Fibroblast of lung (primary cell): ENCODE measurements around the gene PCDH1. TPM values are rescaled to one million over a fixed set of nuclear protein-coding genes. Genes with fewer than 3 reads are reported as not detected.

Experiments
- DNase-seq, 2 donors: peaks; one replicate each; pipeline versions ENCODE4 v3.0.0 to v3.0.0-alpha.2; 2010; ENCODE audit warnings: low read depth in 2 of 2
- H2AFZ ChIP-seq: 2 replicates; pipeline ENCODE4 v1.5.1; 2012; ENCODE audit warnings: low read length, control low read depth, inconsistent platforms
- H3K27ac ChIP-seq: 2 replicates; pipeline ENCODE4 v1.5.1; 2011; ENCODE audit warnings: low read length, control low read depth; ENCODE audit not compliant: insufficient read depth
- H3K27me3 ChIP-seq: 2 replicates; pipeline ENCODE4 v1.5.1; 2011; ENCODE audit warnings: mild to moderate bottlenecking, low read length; ENCODE audit not compliant: control insufficient read depth, insufficient read depth
- H3K36me3 ChIP-seq: 2 replicates; pipeline ENCODE4 v1.5.1; 2011; ENCODE audit warnings: low read length; ENCODE audit not compliant: control insufficient read depth, insufficient read depth
- H3K4me1 ChIP-seq: 2 replicates; pipeline ENCODE4 v1.5.1; 2011; ENCODE audit warnings: low read length; ENCODE audit not compliant: control insufficient read depth, insufficient read depth; ENCODE audit errors: extremely low read depth
- H3K4me2 ChIP-seq: 2 replicates; pipeline ENCODE4 v1.5.1; 2011; ENCODE audit warnings: low read length, control low read depth; ENCODE audit not compliant: insufficient read depth; ENCODE audit errors: extremely low read depth
- H3K4me3 ChIP-seq, 4 experiments: fragments of 200-600 bp in 1 of 4; sonication (generic) in 1 of 4; replicated peaks in 1 of 4; 2 replicates each; pipeline ENCODE4 v1.5.1; 2011 to 2016; ENCODE audit warnings: low read length in 4 of 4, low read depth in 3 of 4, mild to moderate bottlenecking in 3 of 4, control low read depth in 2 of 4, inconsistent platforms in 1 of 4, mixed read lengths in 1 of 4; ENCODE audit not compliant: insufficient read depth in 1 of 4; ENCODE audit errors: control extremely low read depth in 1 of 4
- H3K79me2 ChIP-seq: 2 replicates; pipeline ENCODE4 v1.5.1; 2012; ENCODE audit warnings: mild to moderate bottlenecking, low read length, inconsistent platforms; ENCODE audit not compliant: control insufficient read depth, insufficient read depth
- H3K9ac ChIP-seq: 2 replicates; pipeline ENCODE4 v1.5.1; 2011; ENCODE audit warnings: mild to moderate bottlenecking, low read length, control low read depth; ENCODE audit not compliant: insufficient read depth
- H3K9me3 ChIP-seq: 2 replicates; pipeline ENCODE4 v1.5.1; 2012; ENCODE audit warnings: low read depth, low read length; ENCODE audit not compliant: control insufficient read depth, insufficient read depth
- H4K20me1 ChIP-seq: 2 replicates; pipeline ENCODE4 v1.5.1; 2011; ENCODE audit warnings: low read length; ENCODE audit not compliant: control insufficient read depth, insufficient read depth; ENCODE audit errors: extremely low read depth
- EZH2 ChIP-seq: IDR thresholded peaks from 2 replicates; pipeline ENCODE4 v1.5.1; 2012; ENCODE audit warnings: low read length, control low read depth, mild to moderate bottlenecking; ENCODE audit errors: missing control alignments
- polyA plus RNA-seq, 2 donors: library from polyadenylated mRNA; depleted of rRNA in 1 of 2; stranded (reverse) in 1 of 2; unstranded in 1 of 2; fragments of >200 nt; gene quantifications; 2 replicates each; pipeline ENCODE4 v1.2.1, GENCODE V29; 2011 to 2012; ENCODE audit warnings: missing spikeins in 1 of 2
- total RNA-seq: library from RNA; depleted of rRNA; stranded (reverse); fragments of >200 nt; gene quantifications from 2 replicates; pipeline ENCODE4 v1.2.1, GENCODE V29; 2014
- TF ChIP-seq, protein P1 (sequence below), 2 donors: IDR thresholded peaks in 1 of 2; conservative IDR thresholded peaks in 1 of 2; 1 replicate in 1 of 2; 2 replicates in 1 of 2; pipeline ENCODE4 v1.5.1; 2011 to 2012; ENCODE audit warnings: low read length in 2 of 2, control low read depth in 1 of 2, inconsistent platforms in 1 of 2, low read depth in 1 of 2, mild to moderate bottlenecking in 1 of 2

Gene PCDH1
- total and polyA plus RNA-seq, 2 donors (not counting 1 experiment from before 2014, with no cell fraction given), result 0.66 to 1.6 TPM

DNA sequence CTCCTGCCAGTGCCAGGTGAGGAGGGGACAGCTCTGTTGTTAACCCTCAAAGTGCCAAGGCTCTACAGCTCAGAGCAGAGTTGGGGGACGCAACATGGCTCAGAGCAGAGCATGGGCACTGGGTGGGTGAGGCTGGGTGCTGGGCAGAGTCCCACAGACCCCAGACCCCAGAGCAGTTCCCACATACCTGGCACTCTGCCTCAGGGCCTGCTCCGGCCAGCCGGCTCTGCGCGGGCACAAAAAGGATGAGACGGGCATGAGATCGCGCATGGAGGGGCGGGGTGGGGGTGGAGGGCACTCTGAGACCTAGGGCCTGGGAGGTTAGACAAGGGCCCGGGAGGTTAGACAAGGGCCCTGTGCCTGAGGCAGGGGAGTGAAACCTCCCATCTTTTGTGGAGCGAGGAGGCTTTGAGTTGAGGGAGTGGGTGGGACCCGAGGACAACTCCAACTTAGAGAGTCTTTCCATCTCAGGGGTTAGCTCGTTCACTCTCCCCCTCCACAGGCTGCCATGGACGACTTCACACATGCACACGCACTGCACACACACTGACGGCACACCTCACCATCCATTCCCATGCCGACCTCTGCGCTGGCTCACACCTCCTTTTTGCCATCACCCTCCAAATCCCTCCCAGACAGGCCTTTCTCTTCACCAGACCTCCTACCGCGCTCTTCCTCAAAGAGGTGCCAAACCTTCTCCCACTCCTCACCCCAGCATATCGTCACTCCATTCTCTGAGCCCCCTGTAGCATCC lies 22.0 kb downstream of the PCDH1 start:
- no peak for TF ChIP-seq EZH2
- TF ChIP-seq, protein P1, sequence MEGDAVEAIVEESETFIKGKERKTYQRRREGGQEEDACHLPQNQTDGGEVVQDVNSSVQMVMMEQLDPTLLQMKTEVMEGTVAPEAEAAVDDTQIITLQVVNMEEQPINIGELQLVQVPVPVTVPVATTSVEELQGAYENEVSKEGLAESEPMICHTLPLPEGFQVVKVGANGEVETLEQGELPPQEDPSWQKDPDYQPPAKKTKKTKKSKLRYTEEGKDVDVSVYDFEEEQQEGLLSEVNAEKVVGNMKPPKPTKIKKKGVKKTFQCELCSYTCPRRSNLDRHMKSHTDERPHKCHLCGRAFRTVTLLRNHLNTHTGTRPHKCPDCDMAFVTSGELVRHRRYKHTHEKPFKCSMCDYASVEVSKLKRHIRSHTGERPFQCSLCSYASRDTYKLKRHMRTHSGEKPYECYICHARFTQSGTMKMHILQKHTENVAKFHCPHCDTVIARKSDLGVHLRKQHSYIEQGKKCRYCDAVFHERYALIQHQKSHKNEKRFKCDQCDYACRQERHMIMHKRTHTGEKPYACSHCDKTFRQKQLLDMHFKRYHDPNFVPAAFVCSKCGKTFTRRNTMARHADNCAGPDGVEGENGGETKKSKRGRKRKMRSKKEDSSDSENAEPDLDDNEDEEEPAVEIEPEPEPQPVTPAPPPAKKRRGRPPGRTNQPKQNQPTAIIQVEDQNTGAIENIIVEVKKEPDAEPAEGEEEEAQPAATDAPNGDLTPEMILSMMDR (conservative IDR thresholded peaks at IDR 0.05 in 1 of 2, IDR thresholded peaks at IDR 0.05 in 1 of 2; ENCODE audit: low read depth in 1 of 2, low read length in 2 of 2), result no peak
- Histone ChIP-seq H3K4me2 (no peak overlapping the region), H4K20me1 (no peaks in the 10 kb centered on the region), H3K27ac (no peak overlapping the region), H3K9me3 (no peaks in the 10 kb centered on the region), H2AFZ (no peak overlapping the region), H3K79me2 (no peaks in the 10 kb centered on the region), H3K4me1 (no peaks in the 10 kb centered on the region), H3K9ac (no peak overlapping the region), H3K36me3 (no peaks in the 10 kb centered on the region), H3K4me3 (no peak overlapping the region), H3K27me3 (peaks cover 13% of the 10 kb centered on the region)
- DNase-seq, result no peak

DNA sequence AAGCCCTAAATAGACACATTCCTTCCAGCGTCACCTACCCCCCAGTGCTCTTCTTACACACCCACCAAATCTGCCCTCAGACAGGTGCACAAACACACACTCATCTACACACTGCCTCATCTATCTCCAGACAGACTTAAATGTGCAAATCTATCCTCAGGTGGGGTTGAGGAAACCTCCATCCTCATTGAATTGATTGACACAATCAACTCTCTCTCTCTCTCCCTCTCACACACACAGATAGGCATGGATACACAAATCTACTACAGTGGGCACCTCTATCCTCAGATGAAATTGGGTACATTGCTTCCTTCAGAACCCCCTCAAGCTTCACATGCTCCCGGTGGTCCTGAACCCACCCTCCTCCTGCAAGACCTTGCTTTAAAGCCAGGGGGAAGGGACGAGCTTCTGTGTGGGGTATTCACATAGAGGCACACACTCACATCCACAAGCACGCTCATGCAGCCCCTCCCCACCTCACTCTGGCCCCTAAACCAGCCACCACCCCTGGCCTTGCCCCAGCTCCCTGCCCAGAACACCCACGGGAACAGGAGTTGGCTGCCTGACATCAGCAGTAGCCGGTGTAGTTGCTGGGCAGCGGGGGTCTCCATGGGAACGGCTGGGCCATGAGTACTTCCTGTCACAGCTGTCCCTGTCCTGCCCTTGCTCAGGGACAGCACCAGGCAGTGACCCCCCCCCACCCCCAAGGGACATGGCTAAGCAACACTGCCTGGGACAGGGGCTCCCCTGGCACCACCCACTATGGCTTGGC lies 22.8 kb downstream of the PCDH1 start:
- Histone ChIP-seq H3K4me2 (no peak overlapping the region), H3K36me3 (no peaks in the 10 kb centered on the region), H2AFZ (no peak overlapping the region), H3K79me2 (no peaks in the 10 kb centered on the region), H3K4me3 (no peak overlapping the region), H3K4me1 (no peaks in the 10 kb centered on the region), H3K9ac (no peak overlapping the region), H3K27me3 (peaks cover 11% of the 10 kb centered on the region), H3K9me3 (no peaks in the 10 kb centered on the region), H3K27ac (no peak overlapping the region), H4K20me1 (no peaks in the 10 kb centered on the region)
- TF ChIP-seq EZH2, result no peak
- TF ChIP-seq, protein P1 (conservative IDR thresholded peaks at IDR 0.05 in 1 of 2, IDR thresholded peaks at IDR 0.05 in 1 of 2; ENCODE audit: low read depth in 1 of 2, low read length in 2 of 2), result no peak
- no peak for DNase-seq

DNA sequence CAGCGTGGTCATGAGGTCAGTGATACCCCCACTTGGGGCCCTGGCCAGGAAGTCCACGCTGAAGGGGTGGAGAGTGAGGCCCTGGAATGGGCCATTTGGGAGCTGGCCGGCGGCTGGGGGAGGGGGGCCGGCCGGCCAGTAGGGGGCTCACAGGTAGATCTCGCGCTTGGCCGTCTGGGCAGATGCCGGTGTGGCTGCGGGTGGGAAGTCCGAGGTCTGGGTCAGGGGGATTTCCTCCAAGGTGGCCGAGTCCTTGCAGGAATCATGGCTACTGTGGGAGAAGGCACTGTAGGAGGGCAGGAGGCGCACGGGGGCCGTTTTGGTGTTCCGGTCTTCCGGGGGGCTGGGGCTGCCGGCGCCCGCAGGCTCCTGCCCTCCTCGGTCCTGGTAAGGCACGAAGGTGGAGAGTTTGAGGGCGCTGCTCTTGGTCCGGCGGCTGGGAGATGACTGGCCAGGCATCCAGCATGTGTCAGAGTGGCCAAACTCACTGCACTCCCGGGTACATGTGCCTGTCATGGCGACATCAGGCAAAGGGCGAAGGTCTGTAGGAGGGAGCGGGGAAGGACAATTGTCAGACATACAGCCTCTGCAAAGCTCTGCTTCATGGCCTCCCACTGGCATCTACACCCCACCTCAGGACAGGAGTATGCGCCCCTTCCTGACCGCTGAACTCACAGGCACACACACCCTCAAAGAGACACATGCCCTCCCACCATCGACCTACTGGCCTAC lies 24.1 kb downstream of the PCDH1 start:
- Histone ChIP-seq H3K79me2 (no peaks in the 10 kb centered on the region), H3K4me1 (no peaks in the 10 kb centered on the region), H3K27ac (no peak overlapping the region), H2AFZ (no peak overlapping the region), H3K9ac (no peak overlapping the region), H3K4me2 (no peak overlapping the region), H4K20me1 (no peaks in the 10 kb centered on the region), H3K4me3 (no peak overlapping the region), H3K36me3 (no peaks in the 10 kb centered on the region), H3K9me3 (no peaks in the 10 kb centered on the region), H3K27me3 (peaks cover 4% of the 10 kb centered on the region)
- DNase-seq, result no peak
- TF ChIP-seq, protein P1 (conservative IDR thresholded peaks at IDR 0.05 in 1 of 2, IDR thresholded peaks at IDR 0.05 in 1 of 2; ENCODE audit: low read depth in 1 of 2, low read length in 2 of 2), result no peak
- TF ChIP-seq EZH2, result no peak
